ENCODE measurements around the gene RNF225. TPM values are rescaled to one million over a fixed set of nuclear protein-coding genes. Genes with fewer than 3 reads are reported as not detected.

RNF225 gene
- polyA plus RNA-seq, 1 of the 3 experiments (the other 2 are of a cell fraction), result 0.13 TPM

DNA sequence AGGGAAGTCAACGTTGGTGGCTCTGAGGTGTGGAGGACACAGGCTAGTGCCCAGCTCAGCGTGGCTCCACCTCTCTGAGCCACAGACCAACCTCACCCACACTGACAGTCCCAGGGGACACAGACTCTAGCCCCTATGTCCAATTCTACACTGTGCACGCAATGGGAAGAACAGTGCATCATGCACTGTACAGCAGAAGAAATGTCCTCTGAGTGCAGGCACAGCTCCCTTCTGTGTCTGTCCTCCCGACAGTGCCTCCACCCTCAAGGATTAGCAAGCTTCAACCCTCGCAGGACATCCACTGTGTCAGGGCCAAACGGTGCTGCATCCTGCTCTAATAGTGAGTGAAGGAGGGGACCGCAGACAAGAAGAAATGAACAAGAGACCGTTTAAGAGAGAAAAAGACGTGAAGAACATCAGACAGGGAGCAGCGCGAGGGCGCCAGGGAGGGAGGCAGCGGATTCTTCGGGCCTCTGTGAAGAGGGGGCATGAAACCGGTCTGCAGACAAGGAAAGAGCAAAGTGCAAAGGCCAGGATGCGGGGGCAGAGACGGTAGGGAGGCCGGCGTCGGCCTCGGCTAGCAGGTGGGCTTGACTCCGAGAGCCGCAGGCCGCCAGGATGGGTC, 15.3 kb upstream of the RNF225 start:
- no peaks in the 10 kb centered on the region for H3K36me3 ChIP-seq (replicated peaks in 1 of 2; ENCODE audit: control insufficient read depth in 1 of 2, insufficient read depth in 2 of 2, low read length in 1 of 2)
- ChIA-PET CTCF (interaction anchor here (0.7 to 1.7 kb wide), 3 partner anchors 14 to 138 kb away, joined by 3 read pairs; no protein-coding TSS in a partner anchor), POLR2A (interaction anchor here (0.8 to 1.3 kb wide), 4 partner anchors 18 to 96 kb away, joined by 3 to 7 read pairs (median 3); partner anchors contain the start of genes ZNF446, ZNF497, ZNF584 and ZSCAN22)
- H3F3A ChIP-seq (replicated peaks; ENCODE audit: insufficient read depth), result peaks cover 12% of the 10 kb centered on the region
- H4K20me1 ChIP-seq (ENCODE audit: insufficient read depth), result no peaks in the 10 kb centered on the region
- peaks cover 21% of the 10 kb centered on the region for H3K79me2 ChIP-seq (ENCODE audit: insufficient read depth)
- no peak for DNase-seq
- H3K4me1 ChIP-seq (ENCODE audit: control insufficient read depth in 1 of 2, insufficient read depth in 2 of 2, low read depth in 1 of 2, low read length in 1 of 2), result peaks cover 5 to 21% of the 10 kb centered on the region in 2 experiments; a peak in 1 of 4 replicates
- H3K9me2 ChIP-seq, result no peaks in the 10 kb centered on the region
- peak overlapping the region; percentile 98 for H3K4me2 ChIP-seq
- no peaks in the 10 kb centered on the region for H3K27me3 ChIP-seq (ENCODE audit: insufficient read depth)
- no peaks in the 10 kb centered on the region for H3K9me3 ChIP-seq
- peak overlapping the region; percentile 84 for H3K9ac ChIP-seq
- H2AFZ ChIP-seq (ENCODE audit: low read depth), result peak overlapping the region; percentile 79; the same call in 1 of the 2 replicates
- TF ChIP-seq MEF2A (IDR thresholded peaks at IDR 0.05; ENCODE audit: borderline replicate concordance, low read depth) (no peak), SMC3 (IDR thresholded peaks at IDR 0.05; ENCODE audit: low read depth, low read length) (no peak), RAD21 (IDR thresholded peaks at IDR 0.05; ENCODE audit: low read length) (0 out of 2 replicates have a peak, but pooled peaks have one; percentile 15), SIN3A (IDR thresholded peaks at IDR 0.05; ENCODE audit: borderline replicate concordance, low read depth, low read length) (no peak), TAF1 (IDR thresholded peaks at IDR 0.05; ENCODE audit: borderline replicate concordance, low read depth, low read length) (no peak)
- 9% methylated on average over 18 of the region's 24 CpGs for WGBS (ENCODE audit: low lambda C conversion rate)
- peak overlapping the region; percentile 81 to 89 for H3K27ac ChIP-seq (ENCODE audit: low read depth in 2 of 2, low read length in 1 of 2)
- H3K4me3 ChIP-seq (ENCODE audit: low read depth in 2 of 2, low read length in 1 of 2), result peak overlapping the region; percentile 56 to 99

DNA sequence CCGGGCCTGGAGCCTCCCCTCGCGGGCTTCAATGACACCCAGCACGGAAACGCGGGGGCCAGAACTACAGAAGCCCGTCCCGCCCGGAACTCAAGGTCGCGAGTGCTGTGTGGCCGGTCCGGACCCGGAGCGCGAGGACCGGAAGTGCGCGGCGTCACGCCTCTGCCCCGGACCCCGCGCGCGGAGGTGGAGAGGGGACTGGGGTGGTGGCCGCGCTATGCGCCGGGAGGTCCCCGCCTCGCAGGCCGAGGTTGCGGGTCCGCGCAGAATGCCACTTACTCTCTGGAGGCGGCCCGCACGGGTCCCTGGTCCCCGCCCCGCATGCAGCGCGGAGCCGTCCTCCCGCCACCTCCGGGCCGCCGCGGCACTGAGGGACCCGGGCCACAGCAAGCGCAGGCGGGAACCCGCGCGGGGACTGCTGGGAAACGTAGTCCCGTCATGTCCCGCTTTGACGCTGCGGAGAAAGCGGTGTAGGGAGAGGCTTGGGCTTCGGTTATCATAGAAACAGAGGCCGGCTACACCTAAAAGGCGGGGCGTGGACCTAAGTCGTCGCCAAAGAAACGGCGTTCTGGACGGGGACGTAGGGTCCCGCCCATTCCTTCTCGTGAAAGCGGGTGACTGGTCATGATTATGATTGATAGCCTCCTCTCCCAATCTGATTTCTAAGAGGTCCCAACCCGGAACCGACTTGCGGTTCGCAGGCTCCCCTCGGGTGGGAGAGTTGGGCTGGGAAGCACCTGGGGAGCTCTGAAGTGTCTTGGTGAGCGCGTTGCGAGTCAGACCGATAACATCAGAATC, 14.6 kb upstream of the RNF225 start, which contains the start of gene ZNF837:
Gene ZNF837 (minus strand): TSS at position 369 of the 798 bp plus-strand sequence. CDS start 11,698 bp downstream, outside the sequence.
- DNase-seq, result peak; percentile 93
- Histone ChIP-seq H3K4me2 (peak within 1 kb of the TSS; percentile 98), H3K4me3 (ENCODE audit: low read depth in 2 of 2, low read length in 1 of 2) (peak within 1 kb of the TSS; percentile 56 to 99), H3K27me3 (ENCODE audit: insufficient read depth) (no peaks in the 10 kb centered on the region), H3K4me1 (ENCODE audit: control insufficient read depth in 1 of 2, insufficient read depth in 2 of 2, low read depth in 1 of 2, low read length in 1 of 2) (peaks cover 12 to 28% of the 10 kb centered on the region in 2 experiments; a peak in 2 of 4 replicates), H3K9ac (peak within 1 kb of the TSS; percentile 84), H3K9me2 (no peaks in the 10 kb centered on the region), H3K36me3 (replicated peaks in 1 of 2; ENCODE audit: control insufficient read depth in 1 of 2, insufficient read depth in 2 of 2, low read length in 1 of 2) (no peaks in the 10 kb centered on the region), H4K20me1 (ENCODE audit: insufficient read depth) (no peaks in the 10 kb centered on the region), H3K9me3 (no peaks in the 10 kb centered on the region), H3K79me2 (ENCODE audit: insufficient read depth) (peaks cover 26% of the 10 kb centered on the region), H3F3A (replicated peaks; ENCODE audit: insufficient read depth) (peaks cover 12% of the 10 kb centered on the region), H3K27ac (ENCODE audit: low read depth in 2 of 2, low read length in 1 of 2) (peak within 1 kb of the TSS; percentile 81 to 89), H2AFZ (ENCODE audit: low read depth) (peak within 1 kb of the TSS; percentile 79; the same call in 1 of the 2 replicates)
- ChIA-PET POLR2A (interaction anchor here (0.8 to 1.2 kb wide), 3 partner anchors 16 to 19 kb away, joined by 3 to 9 read pairs (median 7); partner anchors contain the start of gene ZNF497), CTCF (interaction anchor here (0.7 to 1.1 kb wide), 3 partner anchors 17 to 139 kb away, joined by 3 read pairs; partner anchors contain the start of gene ZBTB45)
- under 1% methylated on average over 26 of the region's 83 CpGs for WGBS (ENCODE audit: low lambda C conversion rate)
- TF ChIP-seq POLR2AphosphoS5 (IDR thresholded peaks at IDR 0.05; ENCODE audit: low read depth, low read length) (peak; percentile 67), TAF1 (IDR thresholded peaks at IDR 0.05; ENCODE audit: borderline replicate concordance, low read depth, low read length) (peak; percentile 93), NFIC (IDR thresholded peaks at IDR 0.05; ENCODE audit: borderline replicate concordance) (no peak), EP300 (IDR thresholded peaks at IDR 0.05; ENCODE audit: borderline replicate concordance in 1 of 2, low read depth in 1 of 2, low read length in 1 of 2) (peak in 1 of 2 experiments; percentile 1; a peak in 1 of 4 replicates), GABPA (IDR thresholded peaks at IDR 0.05; ENCODE audit: low read depth) (peak; percentile 96), NRF1 (IDR thresholded peaks at IDR 0.05; ENCODE audit: low read depth, low read length) (0 out of 2 replicates have a peak, but pooled peaks have one; percentile 31), FOXJ3 (CRISPR knock-in tag; IDR thresholded peaks at IDR 0.05) (peak; percentile 72)
- TF ChIP-seq, protein P1, sequence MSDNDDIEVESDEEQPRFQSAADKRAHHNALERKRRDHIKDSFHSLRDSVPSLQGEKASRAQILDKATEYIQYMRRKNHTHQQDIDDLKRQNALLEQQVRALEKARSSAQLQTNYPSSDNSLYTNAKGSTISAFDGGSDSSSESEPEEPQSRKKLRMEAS (IDR thresholded peaks at IDR 0.05; ENCODE audit: low read depth), result peak; percentile 87
- TF ChIP-seq, protein P2, sequence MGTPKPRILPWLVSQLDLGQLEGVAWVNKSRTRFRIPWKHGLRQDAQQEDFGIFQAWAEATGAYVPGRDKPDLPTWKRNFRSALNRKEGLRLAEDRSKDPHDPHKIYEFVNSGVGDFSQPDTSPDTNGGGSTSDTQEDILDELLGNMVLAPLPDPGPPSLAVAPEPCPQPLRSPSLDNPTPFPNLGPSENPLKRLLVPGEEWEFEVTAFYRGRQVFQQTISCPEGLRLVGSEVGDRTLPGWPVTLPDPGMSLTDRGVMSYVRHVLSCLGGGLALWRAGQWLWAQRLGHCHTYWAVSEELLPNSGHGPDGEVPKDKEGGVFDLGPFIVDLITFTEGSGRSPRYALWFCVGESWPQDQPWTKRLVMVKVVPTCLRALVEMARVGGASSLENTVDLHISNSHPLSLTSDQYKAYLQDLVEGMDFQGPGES (IDR thresholded peaks at IDR 0.05; ENCODE audit: low read depth, low read length), result peak; percentile 69
- TF ChIP-seq, protein P3, sequence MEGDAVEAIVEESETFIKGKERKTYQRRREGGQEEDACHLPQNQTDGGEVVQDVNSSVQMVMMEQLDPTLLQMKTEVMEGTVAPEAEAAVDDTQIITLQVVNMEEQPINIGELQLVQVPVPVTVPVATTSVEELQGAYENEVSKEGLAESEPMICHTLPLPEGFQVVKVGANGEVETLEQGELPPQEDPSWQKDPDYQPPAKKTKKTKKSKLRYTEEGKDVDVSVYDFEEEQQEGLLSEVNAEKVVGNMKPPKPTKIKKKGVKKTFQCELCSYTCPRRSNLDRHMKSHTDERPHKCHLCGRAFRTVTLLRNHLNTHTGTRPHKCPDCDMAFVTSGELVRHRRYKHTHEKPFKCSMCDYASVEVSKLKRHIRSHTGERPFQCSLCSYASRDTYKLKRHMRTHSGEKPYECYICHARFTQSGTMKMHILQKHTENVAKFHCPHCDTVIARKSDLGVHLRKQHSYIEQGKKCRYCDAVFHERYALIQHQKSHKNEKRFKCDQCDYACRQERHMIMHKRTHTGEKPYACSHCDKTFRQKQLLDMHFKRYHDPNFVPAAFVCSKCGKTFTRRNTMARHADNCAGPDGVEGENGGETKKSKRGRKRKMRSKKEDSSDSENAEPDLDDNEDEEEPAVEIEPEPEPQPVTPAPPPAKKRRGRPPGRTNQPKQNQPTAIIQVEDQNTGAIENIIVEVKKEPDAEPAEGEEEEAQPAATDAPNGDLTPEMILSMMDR (IDR thresholded peaks at IDR 0.05), result no peak
- TF ChIP-seq, protein P4, sequence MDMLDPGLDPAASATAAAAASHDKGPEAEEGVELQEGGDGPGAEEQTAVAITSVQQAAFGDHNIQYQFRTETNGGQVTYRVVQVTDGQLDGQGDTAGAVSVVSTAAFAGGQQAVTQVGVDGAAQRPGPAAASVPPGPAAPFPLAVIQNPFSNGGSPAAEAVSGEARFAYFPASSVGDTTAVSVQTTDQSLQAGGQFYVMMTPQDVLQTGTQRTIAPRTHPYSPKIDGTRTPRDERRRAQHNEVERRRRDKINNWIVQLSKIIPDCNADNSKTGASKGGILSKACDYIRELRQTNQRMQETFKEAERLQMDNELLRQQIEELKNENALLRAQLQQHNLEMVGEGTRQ (IDR thresholded peaks at IDR 0.05; ENCODE audit: borderline replicate concordance, low read depth, low read length), result no peak
- TF ChIP-seq, protein P5, sequence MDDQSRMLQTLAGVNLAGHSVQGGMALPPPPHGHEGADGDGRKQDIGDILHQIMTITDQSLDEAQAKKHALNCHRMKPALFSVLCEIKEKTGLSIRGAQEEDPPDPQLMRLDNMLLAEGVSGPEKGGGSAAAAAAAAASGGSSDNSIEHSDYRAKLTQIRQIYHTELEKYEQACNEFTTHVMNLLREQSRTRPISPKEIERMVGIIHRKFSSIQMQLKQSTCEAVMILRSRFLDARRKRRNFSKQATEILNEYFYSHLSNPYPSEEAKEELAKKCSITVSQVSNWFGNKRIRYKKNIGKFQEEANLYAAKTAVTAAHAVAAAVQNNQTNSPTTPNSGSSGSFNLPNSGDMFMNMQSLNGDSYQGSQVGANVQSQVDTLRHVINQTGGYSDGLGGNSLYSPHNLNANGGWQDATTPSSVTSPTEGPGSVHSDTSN (IDR thresholded peaks at IDR 0.05), result peak; percentile 99
- TF ChIP-seq, protein P6, sequence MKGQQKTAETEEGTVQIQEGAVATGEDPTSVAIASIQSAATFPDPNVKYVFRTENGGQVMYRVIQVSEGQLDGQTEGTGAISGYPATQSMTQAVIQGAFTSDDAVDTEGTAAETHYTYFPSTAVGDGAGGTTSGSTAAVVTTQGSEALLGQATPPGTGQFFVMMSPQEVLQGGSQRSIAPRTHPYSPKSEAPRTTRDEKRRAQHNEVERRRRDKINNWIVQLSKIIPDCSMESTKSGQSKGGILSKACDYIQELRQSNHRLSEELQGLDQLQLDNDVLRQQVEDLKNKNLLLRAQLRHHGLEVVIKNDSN (IDR thresholded peaks at IDR 0.05; ENCODE audit: borderline replicate concordance, low read depth), result peak; percentile 76

Data from SK-N-SH (cell line).